RWPE2 (cell line): ENCODE measurements around the gene DNAJC25.

Experiments
- ATAC-seq: fragments of 200-7000 bp; cut with Tn5 transposase; 3 replicates; pipeline ENCODE4 v1.9.1; 2021; ENCODE audit warnings: low read depth
- DNase-seq: peaks from one replicate; pipeline ENCODE4 v3.0.0-alpha.2; 2020; ENCODE audit warnings: low spot score
- H3K27ac ChIP-seq: fragments of 450-650 bp; 2 replicates; pipeline ENCODE4 v1.5.1; 2017; ENCODE audit warnings: mild to moderate bottlenecking; ENCODE audit not compliant: poor library complexity, severe bottlenecking
- H3K27me3 ChIP-seq: fragments of 250-450 bp; sonication (Bioruptor Pico); 2 replicates; pipeline ENCODE4 v1.5.1; 2021; ENCODE audit warnings: mild to moderate bottlenecking, moderate library complexity; ENCODE audit not compliant: insufficient read depth, poor library complexity, severe bottlenecking
- H3K36me3 ChIP-seq: fragments of 250-450 bp; sonication (Bioruptor Pico); 2 replicates; pipeline ENCODE4 v1.5.1; 2020; ENCODE audit warnings: low read depth, mild to moderate bottlenecking, moderate library complexity
- H3K4me1 ChIP-seq: fragments of 250-450 bp; sonication (Bioruptor Pico); 2 replicates; pipeline ENCODE4 v1.5.1; 2021; ENCODE audit warnings: mild to moderate bottlenecking, moderate library complexity; ENCODE audit not compliant: insufficient read depth, poor library complexity, severe bottlenecking
- H3K4me3 ChIP-seq: fragments of 250-450 bp; sonication (Bioruptor Pico); 2 replicates; pipeline ENCODE4 v1.5.1; 2021; ENCODE audit warnings: mild to moderate bottlenecking, moderate library complexity; ENCODE audit not compliant: severe bottlenecking
- H3K9me3 ChIP-seq: fragments of 250-450 bp; sonication (Bioruptor Pico); 2 replicates; pipeline ENCODE4 v1.5.1; 2021; ENCODE audit warnings: mild to moderate bottlenecking, moderate library complexity; ENCODE audit not compliant: severe bottlenecking
- TF ChIP-seq, protein P1 (sequence below): fragments of 450-650 bp; IDR thresholded peaks from one replicate; pipeline ENCODE4 v1.5.1; 2017; ENCODE audit warnings: mild to moderate bottlenecking, moderate library complexity; ENCODE audit not compliant: poor library complexity, severe bottlenecking

DNAJC25 gene

DNA sequence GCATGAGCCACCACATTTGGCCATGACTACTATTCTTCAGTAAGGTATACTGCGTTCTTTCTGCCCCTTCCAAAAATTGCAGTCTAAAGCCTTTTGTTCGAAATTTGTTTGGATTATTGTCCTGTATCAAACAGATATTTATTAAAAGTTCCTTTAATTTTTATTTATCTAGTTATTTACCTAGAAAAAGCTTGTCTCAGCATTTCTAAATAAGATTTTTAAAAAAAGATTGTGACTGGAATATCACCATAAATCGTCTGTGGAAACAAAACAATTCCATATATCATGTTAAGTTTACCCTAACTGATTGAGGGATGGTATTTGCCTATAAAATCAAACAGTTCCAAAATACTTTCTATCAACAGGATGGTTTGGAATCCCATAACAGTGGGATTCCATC, 45.0 kb downstream of the DNAJC25 start:
- Histone ChIP-seq H3K9me3 (no peaks in the 10 kb centered on the region), H3K36me3 (no peaks in the 10 kb centered on the region), H3K4me1 (no peaks in the 10 kb centered on the region), H3K27me3 (no peaks in the 10 kb centered on the region), H3K4me3 (no peak overlapping the region), H3K27ac (no peak overlapping the region)
- no peak for ATAC-seq
- TF ChIP-seq, protein P1, sequence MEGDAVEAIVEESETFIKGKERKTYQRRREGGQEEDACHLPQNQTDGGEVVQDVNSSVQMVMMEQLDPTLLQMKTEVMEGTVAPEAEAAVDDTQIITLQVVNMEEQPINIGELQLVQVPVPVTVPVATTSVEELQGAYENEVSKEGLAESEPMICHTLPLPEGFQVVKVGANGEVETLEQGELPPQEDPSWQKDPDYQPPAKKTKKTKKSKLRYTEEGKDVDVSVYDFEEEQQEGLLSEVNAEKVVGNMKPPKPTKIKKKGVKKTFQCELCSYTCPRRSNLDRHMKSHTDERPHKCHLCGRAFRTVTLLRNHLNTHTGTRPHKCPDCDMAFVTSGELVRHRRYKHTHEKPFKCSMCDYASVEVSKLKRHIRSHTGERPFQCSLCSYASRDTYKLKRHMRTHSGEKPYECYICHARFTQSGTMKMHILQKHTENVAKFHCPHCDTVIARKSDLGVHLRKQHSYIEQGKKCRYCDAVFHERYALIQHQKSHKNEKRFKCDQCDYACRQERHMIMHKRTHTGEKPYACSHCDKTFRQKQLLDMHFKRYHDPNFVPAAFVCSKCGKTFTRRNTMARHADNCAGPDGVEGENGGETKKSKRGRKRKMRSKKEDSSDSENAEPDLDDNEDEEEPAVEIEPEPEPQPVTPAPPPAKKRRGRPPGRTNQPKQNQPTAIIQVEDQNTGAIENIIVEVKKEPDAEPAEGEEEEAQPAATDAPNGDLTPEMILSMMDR, result no peak
- no peak for DNase-seq

DNA sequence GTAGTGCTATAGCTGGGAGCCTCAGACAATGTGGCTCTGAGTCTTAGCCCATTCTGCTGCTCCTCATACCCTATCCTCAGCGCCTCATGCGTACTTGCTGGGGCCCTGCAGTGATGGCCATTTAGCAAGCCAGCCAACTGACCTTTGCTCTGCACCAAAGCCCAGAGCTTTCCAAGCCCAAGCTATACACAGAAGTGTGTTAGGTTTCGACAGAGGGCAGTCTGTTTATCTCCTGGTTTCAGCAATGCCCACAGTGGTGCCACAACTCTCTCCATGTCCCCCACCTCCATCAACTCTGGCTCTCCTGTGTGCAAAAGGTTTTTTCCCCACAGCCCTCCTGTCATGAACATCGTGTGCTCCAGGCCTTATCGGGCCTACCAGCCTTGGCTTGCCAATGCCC, 47.2 kb downstream of the DNAJC25 start:
- no peak for ATAC-seq
- Histone ChIP-seq H3K36me3 (no peaks in the 10 kb centered on the region), H3K4me1 (no peaks in the 10 kb centered on the region), H3K9me3 (no peaks in the 10 kb centered on the region), H3K27me3 (no peaks in the 10 kb centered on the region), H3K4me3 (no peak overlapping the region), H3K27ac (no peak overlapping the region)
- no peak for DNase-seq
- TF ChIP-seq, protein P1, result no peak

- no peaks in the 10 kb centered on the region for H3K4me1 ChIP-seq
- no peaks in the 10 kb centered on the region for H3K9me3 ChIP-seq
- no peak overlapping the region for H3K4me3 ChIP-seq
- H3K27ac ChIP-seq, result no peak overlapping the region
- H3K36me3 ChIP-seq, result no peaks in the 10 kb centered on the region
- no peak for ATAC-seq
- no peaks in the 10 kb centered on the region for H3K27me3 ChIP-seq
- DNase-seq, result no peak
- TF ChIP-seq, protein P1, result no peak
Measured at GRCh38 chr9:111679199-111679598, 48.1 kb downstream of the DNAJC25 start.

DNA sequence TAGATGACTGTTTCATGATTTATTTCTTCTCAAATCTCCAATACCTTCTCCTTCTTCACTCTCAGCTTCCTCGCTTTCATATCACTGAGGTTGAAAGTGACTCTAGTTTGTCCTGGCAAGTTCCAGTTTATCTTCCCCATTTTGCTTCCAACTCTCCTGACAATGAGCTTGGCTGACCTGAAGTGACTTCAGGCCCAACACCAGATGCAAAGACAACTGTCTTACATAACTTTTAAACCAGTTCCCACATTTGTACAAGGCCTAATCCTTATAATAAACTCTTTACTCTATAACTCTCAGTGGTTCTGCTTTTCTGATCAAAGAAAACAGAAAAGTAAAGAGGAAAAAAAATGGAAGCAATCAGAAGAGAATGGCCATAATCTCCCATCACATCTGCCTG, 52.3 kb downstream of the DNAJC25 start:
- H3K27ac ChIP-seq, result no peak overlapping the region
- H3K9me3 ChIP-seq, result no peaks in the 10 kb centered on the region
- no peaks in the 10 kb centered on the region for H3K36me3 ChIP-seq
- no peak for DNase-seq
- H3K4me1 ChIP-seq, result no peaks in the 10 kb centered on the region
- TF ChIP-seq, protein P1, result no peak
- H3K4me3 ChIP-seq, result no peak overlapping the region
- no peaks in the 10 kb centered on the region for H3K27me3 ChIP-seq
- ATAC-seq, result no peak

GRCh38 chr9:111691672-111692329, 60.7 kb downstream of the DNAJC25 start:
- no peak for DNase-seq
- Histone ChIP-seq H3K36me3 (no peaks in the 10 kb centered on the region), H3K4me3 (no peak overlapping the region), H3K4me1 (peaks cover 7% of the 10 kb centered on the region), H3K9me3 (no peaks in the 10 kb centered on the region), H3K27me3 (no peaks in the 10 kb centered on the region), H3K27ac (no peak overlapping the region)
- TF ChIP-seq, protein P1, result peak; percentile 83
- peak; percentile 58 for ATAC-seq
